ENCODE measurements around the gene TAGLN3.

TAGLN3 gene

DNA sequence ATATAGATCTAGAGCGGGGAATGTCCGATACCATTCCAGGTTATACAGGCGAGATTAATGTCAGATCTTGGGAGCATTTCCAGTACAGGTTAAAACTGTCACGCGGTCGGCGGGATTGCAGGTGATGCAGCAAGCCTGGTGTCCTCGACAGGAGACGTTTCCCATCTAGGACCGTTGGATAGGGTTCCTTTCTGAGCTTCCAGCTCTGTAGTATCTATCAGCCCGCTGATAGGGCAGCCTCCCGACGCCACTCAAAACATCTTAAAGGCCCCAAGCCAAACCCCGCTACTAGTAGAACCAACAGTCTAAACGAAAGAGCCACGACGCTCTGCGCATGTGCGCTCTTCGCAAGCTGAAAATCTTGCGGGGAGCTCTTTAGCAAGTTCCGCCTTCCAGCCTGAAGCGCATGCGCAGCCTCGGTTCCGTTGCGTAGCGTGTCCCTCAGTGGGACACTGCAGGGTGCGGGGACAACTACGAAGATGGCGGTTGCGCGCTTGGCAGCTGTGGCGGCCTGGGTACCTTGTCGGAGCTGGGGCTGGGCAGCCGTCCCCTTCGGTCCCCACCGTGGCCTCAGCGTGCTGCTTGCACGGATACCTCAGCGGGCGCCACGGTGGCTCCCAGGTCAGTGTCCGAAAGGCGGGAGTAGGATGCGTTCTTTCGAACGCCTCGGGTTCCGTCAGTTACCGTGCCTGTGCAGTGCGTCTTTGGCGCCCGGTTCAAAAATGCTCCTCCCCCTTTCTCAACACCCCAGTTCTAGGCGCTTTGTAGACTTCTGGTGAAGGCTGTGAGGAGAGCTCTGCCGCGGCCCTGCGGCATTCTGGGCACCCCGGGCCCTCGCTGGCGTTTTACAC lies 19.9 kb upstream of the TAGLN3 start, which contains the start of gene ABHD10:
Gene ABHD10, plus strand, starts transcription at position 444 of the 851 bp plus-strand sequence. Its CDS starts 36 bp downstream, at position 480.
- no peaks in the 10 kb centered on the region for H3K9me3 ChIP-seq (ENCODE audit: severe bottlenecking)
- H3K27me3 ChIP-seq (ENCODE audit: insufficient read depth, low read depth, severe bottlenecking) = no peaks in the 10 kb centered on the region
- H3K27ac ChIP-seq = peak within 1 kb of the TSS; percentile 88
- TF ChIP-seq, protein P1, sequence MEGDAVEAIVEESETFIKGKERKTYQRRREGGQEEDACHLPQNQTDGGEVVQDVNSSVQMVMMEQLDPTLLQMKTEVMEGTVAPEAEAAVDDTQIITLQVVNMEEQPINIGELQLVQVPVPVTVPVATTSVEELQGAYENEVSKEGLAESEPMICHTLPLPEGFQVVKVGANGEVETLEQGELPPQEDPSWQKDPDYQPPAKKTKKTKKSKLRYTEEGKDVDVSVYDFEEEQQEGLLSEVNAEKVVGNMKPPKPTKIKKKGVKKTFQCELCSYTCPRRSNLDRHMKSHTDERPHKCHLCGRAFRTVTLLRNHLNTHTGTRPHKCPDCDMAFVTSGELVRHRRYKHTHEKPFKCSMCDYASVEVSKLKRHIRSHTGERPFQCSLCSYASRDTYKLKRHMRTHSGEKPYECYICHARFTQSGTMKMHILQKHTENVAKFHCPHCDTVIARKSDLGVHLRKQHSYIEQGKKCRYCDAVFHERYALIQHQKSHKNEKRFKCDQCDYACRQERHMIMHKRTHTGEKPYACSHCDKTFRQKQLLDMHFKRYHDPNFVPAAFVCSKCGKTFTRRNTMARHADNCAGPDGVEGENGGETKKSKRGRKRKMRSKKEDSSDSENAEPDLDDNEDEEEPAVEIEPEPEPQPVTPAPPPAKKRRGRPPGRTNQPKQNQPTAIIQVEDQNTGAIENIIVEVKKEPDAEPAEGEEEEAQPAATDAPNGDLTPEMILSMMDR (IDR thresholded peaks at IDR 0.05; ENCODE audit: low read depth, low read length) = no peak
- H3K4me3 ChIP-seq (ENCODE audit: low read depth, low read length) = peak within 1 kb of the TSS; percentile 83
- peak; percentile 98 for DNase-seq
- peaks cover 26% of the 10 kb centered on the region for H3K36me3 ChIP-seq

DNA sequence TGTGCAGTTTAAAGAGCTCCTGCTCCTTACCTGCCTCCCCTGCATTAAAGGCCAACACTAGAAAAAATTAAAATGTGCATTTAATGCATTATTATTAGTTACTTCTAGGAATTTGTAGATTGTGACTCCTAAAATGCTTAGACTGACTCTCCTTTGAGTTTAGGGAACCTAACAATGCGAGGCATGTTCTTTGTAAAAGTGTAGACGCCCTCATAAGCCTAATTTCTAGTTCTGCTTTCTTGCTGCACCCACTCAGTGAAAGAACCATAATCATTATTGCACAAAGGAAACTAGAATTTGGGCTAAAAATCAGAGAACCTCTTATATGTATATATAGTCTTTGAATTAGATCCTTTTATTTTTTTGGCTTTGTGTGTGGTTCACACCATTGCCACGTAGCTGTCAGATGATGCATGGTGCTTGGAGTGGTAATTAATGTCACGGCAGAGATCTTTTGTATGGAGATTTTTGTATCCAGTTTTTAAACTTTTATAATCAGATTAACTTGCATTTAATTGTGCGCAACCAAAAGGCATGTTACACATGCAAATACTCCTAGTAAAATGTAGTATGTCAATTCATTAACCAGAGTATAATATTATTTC lies 19.2 kb upstream of the TAGLN3 start:
- peak overlapping the region; percentile 88 for H3K27ac ChIP-seq
- DNase-seq = no peak

DNA sequence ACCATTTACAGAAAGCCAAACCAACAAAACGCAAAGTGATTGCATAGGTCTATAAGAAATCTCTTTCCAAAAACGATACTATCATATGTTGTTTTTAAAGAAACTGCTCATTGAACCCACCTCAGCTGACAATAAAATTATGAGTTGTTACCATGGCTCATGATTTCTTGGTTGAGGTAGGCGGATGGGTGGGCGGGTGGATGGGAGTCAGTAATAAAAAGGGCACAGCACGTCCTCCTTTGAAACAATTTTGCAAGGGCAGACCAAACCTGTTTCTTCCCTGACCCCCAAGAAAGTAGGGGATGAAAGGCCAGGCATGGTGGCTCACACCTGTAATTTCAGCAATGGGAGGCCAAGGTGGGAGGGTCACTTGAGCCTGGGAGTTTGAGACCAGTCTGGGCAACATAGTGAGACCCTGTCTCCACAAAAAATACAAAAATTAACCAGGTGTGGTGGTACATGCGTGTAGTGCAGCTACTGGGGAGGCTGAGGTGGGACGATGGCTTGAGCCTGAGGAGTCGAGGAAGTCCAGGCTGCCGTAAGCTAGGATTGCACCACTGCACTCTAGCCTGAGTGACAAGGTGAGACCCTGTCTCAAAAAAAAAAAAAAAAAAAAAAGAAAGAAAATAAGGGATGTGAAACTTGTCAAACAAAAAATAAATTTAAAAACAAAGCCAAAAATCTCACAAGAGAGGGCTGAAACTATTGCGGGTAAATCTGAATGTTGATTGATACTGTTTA lies 17.8 kb upstream of the TAGLN3 start:
- no peak overlapping the region for H3K4me3 ChIP-seq (ENCODE audit: low read depth, low read length)
- no peaks in the 10 kb centered on the region for H3K9me3 ChIP-seq (ENCODE audit: severe bottlenecking)
- H3K27me3 ChIP-seq (ENCODE audit: insufficient read depth, low read depth, severe bottlenecking) = no peaks in the 10 kb centered on the region
- peaks cover 29% of the 10 kb centered on the region for H3K36me3 ChIP-seq
- TF ChIP-seq, protein P1 (IDR thresholded peaks at IDR 0.05; ENCODE audit: low read depth, low read length) = no peak
- H3K27ac ChIP-seq = no peak overlapping the region
- no peak for DNase-seq

More for the DNA sequence above, 19.2 kb upstream of the TAGLN3 start:
- TF ChIP-seq, protein P1 (IDR thresholded peaks at IDR 0.05; ENCODE audit: low read depth, low read length) = no peak
- H3K27me3 ChIP-seq (ENCODE audit: insufficient read depth, low read depth, severe bottlenecking) = no peaks in the 10 kb centered on the region
- peak overlapping the region; percentile 83 for H3K4me3 ChIP-seq (ENCODE audit: low read depth, low read length)
- H3K36me3 ChIP-seq = peaks cover 29% of the 10 kb centered on the region
- no peaks in the 10 kb centered on the region for H3K9me3 ChIP-seq (ENCODE audit: severe bottlenecking)

DNA sequence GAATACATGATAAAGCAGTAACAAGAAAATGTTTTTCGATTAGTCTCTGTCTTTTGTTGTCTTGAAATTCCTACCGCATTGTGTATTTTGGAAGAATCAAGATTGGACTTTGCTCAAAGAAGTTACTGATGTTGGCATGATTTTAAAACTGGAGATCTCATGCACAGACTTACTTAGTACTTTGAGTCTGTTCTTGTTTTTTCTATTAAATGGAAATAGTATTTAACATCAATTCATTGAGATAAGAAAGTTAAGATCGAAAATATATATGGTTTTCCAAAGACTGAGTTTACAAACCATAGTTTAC lies 17.3 kb upstream of the TAGLN3 start:
- Histone ChIP-seq H3K27me3 (ENCODE audit: insufficient read depth, low read depth, severe bottlenecking) (no peaks in the 10 kb centered on the region), H3K9me3 (ENCODE audit: severe bottlenecking) (no peaks in the 10 kb centered on the region), H3K27ac (no peak overlapping the region), H3K36me3 (peaks cover 33% of the 10 kb centered on the region), H3K4me3 (ENCODE audit: low read depth, low read length) (no peak overlapping the region)
- no peak for DNase-seq
- TF ChIP-seq, protein P1 (IDR thresholded peaks at IDR 0.05; ENCODE audit: low read depth, low read length) = no peak

DNA sequence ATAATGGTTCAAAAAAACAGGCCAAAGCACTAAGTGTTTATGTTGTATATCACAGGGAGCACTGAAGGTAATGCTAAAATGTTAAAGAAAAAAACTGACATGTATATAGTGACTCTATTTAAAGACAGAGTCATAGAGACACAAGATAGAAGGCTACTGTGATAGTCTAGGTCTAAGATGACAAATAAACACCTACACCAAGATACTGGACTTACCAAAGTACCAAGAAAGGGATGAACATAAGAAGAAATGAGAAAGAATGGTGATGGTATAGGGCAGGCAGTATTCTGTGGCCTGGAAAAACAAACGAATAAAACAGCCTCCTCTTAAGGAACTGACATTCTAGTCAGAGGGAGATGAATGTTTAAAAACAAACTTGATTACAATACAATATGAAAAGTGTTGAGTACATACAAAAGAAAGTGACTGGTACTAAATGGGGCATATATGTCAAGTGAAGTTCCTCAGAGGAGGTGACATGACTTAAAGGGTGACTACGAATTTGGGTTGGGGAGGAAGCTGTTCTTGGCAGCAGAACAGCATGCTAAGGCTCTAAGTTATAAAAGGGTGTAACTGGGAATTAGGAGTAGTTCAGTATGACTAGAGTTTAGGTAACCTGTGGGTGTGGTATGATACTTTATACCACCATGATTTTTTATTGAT lies 14.0 kb upstream of the TAGLN3 start:
- Histone ChIP-seq H3K4me3 (ENCODE audit: low read depth, low read length) (no peak overlapping the region), H3K9me3 (ENCODE audit: severe bottlenecking) (no peaks in the 10 kb centered on the region), H3K27ac (no peak overlapping the region), H3K27me3 (ENCODE audit: insufficient read depth, low read depth, severe bottlenecking) (no peaks in the 10 kb centered on the region), H3K36me3 (peaks cover 59% of the 10 kb centered on the region)
- no peak for DNase-seq
- TF ChIP-seq, protein P1 (IDR thresholded peaks at IDR 0.05; ENCODE audit: low read depth, low read length) = no peak

Measured in WERI-Rb-1 (cell line).